ENCODE measurements around the gene TRIM38.
"Not testable (repeated sequence)": the region's sequence is repeated elsewhere in the genome, so short reads cannot be mapped to it uniquely, and the experiment has no call there.

Gene TRIM38

DNA sequence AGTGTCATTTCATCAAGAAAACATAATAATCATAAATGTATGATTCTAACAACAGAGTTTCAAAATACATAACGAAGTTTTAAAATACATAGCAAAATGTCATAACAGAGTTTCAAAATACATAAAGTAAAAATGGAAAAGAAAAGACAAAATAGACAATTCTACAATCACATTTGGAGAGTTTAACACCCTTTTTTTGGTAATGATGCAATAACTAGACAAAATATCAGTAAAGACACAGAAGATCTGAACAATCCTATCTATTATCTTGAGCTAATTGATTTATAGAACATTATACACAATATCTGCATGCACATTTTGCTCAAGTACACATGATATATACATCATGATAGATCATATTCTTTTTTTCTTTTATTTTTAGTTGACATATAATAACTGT is 18.7 kb upstream of the TRIM38 start:
- no peak for DNase-seq

DNA sequence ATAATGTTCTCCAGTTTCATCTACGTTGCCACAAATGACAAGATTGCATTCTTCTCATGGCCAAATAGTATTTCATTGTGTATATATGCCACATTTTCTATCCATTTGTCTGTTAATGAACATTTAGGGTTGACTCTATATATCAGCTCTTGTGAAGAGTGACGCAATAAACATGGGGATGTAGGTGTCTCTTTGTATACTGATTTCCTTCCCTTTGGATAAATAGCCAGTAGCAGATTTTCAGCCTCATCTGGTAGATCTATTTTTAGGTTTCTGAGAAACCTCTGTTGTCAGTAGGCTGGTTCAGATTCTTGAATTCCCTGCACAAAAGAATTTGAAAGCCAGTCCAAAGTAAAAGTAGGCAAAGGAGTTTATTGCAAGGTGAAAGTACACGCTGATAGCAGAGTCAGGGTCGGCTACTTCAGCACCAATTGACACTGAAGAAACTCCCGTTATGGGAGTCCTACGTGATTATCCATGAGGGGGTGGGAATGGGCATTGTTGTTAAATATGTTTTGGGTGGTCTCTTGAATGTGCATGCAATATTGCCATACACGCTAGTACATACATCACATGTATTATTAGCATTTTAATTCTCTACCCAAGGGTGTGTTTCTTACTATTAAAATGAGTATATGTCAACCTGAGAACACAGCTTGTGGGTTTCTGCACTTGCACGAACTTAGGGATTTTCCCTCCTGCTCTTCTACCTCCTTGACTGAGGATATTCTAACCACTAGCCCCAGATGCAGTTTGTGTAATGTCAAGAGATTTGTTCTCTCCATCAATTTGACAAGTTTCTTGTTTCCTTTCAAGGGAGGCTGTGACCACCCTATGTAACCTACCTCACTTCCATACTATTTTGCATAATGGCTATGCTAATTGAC is 17.7 kb upstream of the TRIM38 start:
- no peak for DNase-seq

DNA sequence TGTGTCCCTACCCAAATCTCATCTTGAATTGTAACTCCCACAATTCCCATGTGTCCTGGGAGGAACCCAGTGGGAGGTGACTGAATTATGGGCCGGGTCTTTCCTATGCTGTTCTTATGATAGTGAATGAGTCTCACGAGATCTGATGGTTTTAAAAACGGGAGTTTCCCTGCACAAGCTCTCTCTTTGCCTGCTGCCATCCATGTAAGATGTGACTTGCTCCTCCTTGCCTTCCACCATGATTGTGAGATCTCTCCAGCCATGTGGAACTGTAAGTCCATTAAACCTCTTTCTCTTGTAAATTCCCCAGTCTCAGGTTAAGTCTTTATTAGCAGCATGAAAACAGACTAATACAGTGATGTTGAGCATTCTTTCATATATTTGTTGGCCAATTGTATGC is 16.9 kb upstream of the TRIM38 start:
- DNase-seq = not testable (repeated sequence)

DNA sequence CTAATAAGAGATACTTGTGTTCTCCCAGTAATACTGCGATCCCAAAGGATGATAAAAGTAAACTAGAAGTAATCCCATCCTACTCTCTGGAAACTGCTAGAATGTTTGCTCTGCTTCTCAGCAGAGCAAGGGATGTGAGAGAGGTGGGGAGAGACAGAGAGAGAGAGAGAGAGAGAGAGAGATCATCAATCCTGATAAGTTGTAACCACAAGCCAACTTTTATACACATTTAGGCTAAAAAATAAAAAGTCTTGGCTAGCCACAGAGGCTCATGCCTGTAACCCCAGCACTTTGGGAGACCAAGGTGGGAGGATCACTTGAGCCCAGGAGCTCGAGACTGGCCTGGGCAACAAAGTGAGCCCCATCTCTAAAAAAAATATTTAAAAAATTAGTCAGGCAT is 16.0 kb upstream of the TRIM38 start:
- DNase-seq = no peak

DNA sequence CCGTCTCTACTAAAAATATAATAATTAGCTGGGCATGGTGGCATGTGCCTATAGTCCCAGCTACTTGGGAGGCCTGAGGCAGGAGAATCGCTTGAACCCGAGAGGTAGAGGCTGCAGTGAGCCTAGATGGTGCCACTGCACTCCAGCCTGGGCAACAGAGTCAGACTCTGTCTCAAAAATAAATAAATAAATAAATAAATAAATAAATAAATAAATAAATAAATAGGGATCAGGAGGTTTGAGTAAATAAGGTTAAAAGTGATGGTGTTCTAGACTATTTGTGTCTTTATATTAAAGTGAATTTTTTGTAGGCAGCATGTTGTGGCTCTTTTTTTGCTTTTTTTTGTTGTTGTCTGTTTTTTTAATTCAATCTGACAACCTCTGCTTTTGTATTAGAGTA is 15.1 kb upstream of the TRIM38 start:
- DNase-seq = not testable (repeated sequence)

DNA sequence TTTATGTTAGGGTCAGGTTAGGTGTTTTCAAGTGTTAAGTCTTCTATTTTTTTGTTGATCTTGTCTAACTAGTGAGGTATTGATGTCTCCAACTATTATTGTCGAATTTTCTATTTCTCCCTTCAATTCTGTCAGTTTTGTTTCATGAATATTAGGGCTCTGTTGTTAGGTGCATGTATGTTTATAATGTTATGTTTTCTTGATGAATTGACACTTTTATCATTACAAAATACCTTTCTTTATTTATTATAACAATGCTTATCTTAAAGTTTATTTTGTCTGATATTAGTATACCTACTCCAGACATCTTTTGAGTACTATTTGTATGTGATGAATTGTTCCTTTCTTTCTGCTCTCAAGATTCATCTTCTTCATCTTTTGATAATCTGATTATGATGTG is 12.9 kb upstream of the TRIM38 start:
- DNase-seq = no peak

DNA sequence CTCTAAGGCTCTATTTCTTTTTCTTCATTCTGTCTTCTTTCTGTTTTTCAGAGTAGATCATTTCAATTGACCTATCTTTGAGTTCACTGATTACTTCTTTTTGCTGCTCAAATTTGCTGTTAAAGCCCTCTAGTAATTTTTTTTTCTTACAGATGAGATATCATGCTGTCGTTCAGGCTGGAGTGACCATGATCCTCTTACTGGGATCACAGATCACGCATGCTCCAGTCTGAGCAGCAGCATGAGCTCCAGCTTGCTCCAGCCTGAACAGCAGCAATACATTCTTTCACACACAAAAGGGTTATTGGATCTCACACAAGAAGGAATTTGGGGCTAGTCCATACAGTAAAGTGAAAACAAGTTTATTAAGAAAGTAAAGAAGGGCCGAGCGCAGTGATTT is 12.3 kb upstream of the TRIM38 start:
- no peak for DNase-seq

DNA sequence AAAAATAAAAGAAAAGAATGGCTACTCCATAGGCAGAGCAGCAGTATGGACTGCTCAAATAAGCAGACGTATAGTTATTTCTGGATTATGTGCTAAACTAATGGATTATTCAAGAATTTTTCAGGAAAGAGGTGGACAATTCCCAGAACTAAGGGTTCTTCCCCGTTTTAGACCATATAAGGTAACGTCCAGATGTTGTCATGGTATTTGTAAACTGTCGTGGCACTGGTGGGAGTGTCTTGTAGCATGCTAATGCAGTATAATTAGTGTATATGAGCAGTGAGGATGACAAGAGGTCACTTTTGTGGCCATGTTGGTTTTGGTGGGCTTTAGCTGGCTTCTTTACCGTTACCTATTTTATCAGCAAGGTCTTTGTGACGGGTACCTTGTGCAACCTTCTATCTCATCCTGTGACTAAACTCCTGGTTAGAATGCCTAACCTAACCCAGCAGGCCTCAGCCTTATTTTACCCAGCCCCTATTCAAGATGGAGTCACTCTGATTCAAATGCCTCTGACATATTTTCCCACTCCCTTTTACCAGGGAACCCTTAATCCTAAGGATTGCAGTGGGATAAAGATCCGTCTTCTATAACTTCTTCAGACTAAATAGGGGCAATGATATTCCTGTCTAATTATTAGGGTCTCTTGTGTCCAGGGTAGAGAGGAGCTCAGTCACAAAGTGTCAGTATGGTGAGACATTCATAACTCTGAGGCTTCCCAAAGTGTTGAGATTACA is 11.1 kb upstream of the TRIM38 start:
- DNase-seq = no peak

DNA sequence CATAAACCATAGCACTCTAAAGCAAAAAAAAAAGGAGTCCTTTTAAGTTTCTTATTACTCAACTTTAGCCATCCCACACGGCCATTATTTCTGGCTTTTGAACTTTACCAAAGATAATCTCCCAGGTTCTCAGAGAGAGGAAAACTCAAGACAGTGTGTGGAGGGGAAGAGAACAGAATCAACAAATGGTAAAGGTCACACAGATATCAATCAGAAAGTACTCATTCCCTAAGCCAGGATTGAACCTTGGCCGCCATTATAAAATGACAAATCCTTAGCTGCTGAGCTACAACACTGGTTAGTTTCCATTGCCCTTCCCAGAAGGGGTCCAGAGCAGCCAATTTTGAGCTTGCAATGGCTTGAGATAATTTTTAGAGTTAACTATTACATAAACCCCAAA is 10.1 kb upstream of the TRIM38 start:
- no peak for DNase-seq

DNA sequence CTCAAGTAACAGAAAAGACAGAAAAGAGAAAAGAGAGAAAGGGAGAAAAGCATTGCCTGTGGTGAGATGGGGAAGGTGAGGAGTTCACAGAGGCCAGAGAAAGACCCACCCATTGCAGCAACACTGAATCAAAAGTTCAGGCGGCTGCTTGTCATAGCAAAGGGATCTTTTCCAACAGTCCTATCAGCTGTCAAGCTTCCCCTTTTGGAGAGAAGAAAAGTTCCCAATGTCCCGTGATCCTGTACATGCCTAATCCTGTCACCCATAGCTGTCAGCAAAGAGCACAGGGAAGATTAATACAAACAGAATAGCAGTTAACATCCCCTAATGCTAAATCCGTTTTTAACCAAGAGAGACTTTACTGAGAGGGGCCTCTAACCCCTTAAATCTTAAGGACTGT is 8.9 kb upstream of the TRIM38 start:
- peak; percentile 9 to 38 (median 34) for DNase-seq

DNA sequence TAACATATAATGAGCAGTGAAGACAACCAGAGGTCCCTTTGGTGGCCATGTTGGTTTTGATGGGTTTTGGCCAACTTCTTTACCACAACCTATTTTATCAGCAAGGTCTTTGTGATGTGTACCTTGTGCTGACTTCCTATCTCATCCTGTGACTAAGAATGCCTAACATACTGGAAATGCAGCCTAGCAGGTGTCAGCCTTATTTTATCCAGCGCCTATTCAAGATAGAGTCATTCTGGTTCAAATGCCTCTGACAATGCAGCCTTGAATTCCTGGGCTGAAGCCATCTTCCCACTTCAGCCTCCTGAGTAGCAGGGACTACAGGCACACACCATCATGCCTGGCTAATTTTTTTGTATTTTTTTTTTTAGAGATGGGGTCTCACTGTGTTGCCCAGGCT is 7.8 kb upstream of the TRIM38 start:
- DNase-seq = no peak

DNA sequence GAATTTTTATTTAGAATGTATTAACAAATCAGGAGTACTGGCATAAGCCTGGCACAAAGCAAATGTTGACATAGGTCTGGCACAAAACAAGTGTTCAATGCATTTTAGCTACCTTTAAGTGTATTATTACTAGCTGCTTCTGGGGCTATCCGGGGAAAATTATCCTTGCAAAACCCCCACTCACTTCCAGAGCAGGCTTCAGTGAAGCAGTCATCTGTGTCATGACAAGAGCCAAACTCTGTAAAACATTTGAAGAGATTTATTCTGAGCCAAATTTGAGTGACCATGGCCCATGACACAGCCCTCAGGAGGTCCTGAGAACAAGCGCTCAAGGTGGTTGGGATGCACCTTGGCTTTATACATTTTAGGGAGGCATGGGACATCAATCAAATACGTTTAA is 6.4 kb upstream of the TRIM38 start:
- no peak for DNase-seq

DNA sequence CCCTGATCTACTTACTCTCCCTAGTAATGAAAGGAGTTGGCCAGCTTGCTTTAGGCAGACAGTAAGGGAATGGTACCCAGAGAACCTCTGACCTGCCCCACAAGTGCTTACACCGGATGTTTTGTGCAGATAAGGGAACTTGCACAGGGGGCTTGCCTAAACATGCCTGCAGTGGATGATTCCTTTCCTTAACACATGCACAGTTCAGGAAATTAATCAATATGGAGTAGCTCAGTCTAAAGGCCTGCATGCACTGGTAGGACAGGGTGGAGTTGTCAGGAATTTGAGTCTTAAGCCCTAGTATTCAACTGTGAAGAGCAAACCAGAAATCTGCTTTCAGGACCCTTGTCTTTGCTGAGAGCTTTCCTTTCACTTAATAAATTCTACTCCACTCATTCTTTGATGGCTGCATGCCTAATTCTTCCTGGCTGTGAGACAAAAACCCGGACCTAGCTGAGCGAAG is 3.9 kb upstream of the TRIM38 start:
- DNase-seq = no peak

DNA sequence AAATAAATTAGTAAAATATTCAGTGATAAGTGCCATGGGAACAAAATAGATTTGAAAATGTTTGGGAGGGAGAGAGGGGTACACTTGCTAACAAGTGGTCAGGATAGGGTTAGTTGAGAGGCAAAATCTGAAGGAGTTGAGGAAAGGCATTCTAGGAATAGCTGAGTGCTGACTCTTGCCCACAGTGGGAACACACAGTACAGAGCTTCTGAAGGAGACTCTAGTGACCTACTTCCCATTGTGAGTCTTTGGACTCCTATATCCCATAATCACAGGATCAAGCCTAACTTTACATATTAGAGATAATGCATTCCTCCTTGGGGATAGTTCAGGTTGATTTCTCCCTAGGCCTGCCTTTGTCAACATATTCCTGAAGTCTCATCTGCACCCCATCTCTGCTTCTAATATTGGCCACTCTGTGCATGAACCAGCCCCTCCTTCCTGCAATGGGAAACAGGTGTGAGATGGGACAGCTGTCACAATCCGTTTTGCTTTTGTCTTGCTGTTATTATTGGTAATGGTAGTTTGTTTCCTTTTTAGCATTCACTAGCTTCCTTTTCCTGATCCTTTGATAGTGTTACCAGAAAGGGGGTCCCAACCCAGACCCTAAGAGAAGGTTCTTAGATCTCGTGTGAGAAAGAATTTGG is 2.6 kb upstream of the TRIM38 start:
- DNase-seq = no peak

DNA sequence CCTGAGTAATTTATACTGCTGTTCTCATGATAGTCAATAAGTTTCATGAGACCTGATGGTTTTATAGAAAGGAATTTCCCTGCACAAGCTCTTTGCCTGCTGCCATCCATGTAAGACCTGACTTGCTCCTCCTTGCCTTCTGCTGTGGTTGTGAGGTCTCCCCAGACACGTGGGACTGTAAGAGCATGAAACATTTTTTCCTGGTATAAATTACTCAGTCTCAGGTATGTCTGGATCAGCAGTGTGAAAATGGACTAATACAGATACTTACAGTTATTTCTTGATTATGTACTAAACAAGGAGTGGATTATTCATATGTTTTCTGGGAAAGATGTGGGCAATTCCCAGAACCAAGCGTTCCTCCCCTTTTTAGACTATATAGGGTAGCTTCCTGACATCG is 1.9 kb upstream of the TRIM38 start:
- DNase-seq = no peak

DNA sequence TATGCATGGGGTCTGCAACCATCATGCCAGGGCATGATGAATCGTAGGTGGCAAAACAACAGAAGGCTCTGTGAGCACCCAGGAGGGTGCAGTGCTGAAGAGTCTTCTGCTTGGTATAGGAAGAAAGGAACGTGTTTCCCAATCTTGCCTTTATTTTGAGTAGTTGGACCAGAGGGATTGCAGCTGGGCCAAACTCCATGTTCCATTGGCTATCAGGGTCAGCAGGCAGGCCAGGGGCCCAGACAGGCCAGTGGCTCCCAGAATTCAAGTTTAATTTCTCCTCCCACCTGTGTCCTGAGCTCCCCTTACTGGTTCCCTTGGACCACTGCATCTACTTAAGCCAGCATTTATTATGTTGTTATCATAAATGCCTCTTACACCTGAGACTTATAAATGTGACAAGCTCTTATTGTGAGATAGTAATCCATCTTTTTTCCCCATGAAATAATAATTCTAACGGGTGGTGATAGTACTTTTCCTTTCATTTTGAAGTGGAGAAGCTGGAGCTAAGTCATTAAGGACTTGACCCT is 918 bp upstream of the TRIM38 start:
- no peak for DNase-seq

DNA sequence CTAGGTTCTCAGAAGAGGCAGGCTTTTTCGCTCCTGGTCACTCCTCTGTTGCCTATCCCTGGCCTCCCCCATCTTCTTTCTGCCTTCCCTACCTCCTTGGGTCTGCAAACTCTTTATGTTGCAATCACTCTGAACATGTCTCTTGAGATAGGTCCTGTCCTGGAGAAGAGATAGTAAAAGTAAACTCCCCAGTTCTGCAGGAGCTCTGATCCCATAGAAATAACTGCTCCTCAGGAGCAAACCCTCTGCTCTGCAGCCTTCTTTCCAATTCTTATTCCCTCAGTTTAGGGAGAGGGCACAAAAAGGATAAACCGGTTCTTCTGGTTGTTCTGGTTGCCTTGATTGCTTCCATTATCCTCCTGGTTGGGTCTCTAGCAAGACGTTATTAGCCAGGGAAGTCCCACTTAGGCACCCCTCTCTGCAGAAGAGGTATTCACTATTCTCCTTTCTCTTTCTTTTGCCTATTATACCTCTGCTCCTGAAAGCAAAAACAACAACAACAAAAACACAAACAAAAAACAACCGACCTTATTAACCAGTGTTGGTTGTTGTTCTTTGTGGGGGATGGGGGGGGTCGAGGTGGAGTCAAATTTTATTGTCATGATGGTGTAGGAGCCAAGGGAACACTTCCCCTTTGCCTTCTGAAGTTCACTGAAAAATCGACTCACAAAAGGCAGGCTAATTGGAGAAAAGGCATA is 973 bp downstream of the TRIM38 start:
- peak; percentile 35 to 49 (median 36) for DNase-seq

DNA sequence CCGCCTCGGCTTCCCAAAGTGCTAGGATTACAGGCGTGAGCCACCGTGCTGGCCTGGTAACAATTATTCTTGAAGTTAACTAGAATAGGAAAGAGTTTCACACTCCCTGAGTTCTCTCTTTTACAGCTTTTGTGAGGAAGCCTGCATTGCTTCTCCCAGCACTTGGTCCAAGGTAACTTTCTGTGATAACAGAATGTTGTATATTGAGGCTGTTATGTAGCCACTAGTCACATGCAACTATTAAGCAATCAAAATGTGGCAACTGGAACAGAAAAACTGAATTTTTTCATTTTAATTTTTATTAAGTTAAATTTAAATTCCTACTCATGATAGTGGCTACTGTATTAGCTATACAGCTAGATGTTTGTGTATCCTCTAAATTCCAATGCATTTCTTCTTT is 2.5 kb downstream of the TRIM38 start:
- DNase-seq = no peak

DNA sequence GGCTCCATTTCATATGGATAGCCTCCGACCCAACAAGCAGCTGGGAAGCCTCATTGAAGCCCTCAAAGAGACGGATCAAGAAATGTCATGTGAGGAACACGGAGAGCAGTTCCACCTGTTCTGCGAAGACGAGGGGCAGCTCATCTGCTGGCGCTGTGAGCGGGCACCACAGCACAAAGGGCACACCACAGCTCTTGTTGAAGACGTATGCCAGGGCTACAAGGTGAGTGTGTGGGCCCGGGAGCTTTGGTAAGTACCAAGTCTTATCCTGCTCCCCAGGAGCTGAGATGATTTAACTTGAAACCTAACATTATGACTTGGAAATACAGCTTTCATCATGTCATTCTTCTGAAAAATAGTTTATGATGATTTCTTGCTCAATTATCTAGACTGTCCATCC is 4.1 kb downstream of the TRIM38 start:
- no peak for DNase-seq

DNA sequence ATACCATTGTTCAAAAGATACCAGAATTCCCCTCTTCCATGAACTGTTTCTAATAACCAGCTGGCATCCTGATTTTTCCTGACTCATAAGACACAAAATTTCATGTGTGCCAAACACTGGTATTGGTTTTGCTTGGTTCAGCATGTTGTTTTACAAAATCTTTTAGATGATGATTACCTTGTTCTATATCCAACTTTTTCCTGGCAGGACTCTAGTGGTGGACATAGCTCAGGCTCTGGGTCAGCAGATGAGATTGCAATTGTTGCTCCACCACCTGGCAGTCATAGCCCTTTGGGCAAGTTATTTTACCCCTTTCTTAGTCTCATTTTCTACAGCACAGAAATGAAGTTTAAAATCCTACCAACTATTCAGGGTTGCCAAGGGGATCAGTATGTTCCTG is 6.2 kb downstream of the TRIM38 start:
- no peak for DNase-seq

DNA sequence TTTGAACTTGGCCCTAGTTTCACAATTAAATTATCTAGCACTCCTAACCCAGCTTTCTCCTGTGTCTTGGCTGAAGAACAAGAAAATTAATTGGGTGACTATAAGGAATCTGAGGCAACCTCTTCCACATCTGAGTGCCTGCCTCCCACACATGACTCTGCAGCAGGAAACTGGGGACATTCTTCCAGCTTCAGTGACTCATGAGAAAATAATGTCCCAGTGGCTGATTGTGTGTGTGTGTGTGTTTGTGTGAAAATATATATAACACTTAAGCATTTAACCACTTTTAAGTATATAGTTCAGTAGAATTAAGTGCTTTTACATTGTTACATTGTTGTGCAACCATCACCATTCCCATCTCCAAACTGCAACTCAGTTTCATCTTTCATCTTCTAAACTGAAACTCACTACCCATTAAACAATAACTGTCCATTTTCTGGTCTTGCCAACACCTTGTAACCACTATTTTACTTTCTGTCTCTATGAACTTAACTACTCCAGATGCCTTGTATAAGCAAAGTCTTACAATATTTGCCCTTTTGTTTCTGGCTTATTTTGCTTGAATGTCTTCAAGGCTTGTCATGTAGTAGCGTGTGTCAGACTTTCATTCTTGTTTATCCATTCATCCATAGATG is 8.7 kb downstream of the TRIM38 start:
- DNase-seq = peak; percentile 78 to 86 (median 79)

DNA sequence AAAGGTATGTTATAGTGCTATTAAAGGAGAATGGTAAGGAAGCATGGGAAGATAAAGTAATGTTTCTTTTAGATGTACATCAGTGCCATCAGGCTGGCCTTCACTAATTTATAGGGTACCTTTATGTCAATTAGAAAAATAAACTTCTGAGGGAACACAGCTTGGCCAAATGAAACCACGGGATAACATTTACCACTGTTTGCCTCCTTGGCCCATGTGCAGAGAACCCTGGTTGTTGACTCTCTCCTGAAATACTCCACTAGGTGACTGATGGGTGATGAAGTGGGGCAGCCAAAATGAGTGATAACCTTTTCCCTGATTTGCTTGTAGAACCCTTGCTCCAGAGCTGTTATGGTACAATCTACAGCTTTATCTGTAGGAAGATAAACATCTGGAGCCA is 9.5 kb downstream of the TRIM38 start:
- DNase-seq = no peak
